ENCODE measurements around the gene NUAK1.

The NUAK1 gene

DNA sequence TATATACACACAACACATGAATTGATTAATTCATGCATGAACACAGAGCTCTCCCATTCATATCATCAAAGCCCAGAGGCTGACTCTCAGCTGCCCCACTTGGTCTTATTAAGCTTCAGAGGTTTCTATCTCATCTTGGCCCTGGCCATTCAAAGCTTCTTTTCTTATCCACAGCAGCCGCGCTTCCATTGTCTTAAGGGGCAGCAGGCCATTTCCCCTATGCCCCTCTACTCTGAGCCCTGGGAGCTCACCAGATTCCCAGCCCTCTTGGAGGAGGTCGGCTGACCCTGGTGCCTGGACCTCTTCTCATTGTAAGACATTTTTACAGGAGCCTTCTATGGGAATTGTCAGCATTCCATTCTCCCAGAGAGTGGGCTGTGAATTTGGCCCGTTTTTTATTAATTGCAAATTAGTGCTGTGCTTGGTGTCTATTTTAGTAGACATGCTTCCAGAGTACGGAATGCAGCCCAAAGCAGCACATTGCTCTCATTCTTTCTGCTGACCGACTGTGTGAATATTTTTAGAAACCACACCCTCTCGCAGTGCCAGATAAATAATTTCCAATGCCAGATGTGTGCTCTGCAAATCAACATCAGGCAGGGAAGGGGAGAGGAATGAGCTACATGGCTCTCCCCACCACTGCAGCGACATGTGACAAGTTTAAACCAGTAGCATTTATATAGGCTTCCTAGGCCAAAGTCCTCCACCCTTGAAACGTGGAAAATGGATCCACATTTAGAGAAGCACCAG is 58.5 kb downstream of the NUAK1 start:
- no peak for DNase-seq

DNA sequence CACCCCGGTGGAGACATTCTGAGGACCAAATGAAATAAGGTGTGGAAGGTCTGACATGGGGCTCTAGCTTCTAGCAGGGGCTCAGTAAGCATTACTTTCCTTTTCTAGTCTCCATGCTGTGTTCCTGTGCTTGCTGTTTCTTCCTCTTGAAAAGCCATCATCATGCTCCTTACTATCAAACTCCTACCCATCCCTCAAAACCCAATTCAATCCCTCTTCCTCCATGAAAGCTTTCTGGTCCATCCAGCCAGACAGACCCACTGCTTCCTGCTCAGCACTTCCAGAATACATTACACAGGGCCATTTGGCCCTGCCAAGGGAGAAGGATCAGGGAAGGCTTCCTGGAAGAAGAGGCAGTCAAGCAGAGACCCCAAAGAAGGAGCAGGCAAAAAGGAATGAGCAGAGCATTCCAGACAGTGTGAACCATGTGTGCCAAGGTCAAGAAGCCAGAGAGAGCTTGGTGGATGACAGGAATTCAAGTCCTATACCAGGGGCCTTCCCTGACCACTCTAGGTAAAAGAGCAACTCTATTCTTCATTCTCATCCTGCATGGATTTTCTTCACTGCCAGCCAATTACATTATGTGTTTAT is 59.5 kb downstream of the NUAK1 start:
- DNase-seq: no peak

- no peak for DNase-seq
Measured at GRCh38 chr12:106078358-106079010, 60.3 kb downstream of the NUAK1 start.

GRCh38 chr12:106074706-106075392 is 63.9 kb downstream of the NUAK1 start:
- DNase-seq: no peak

DNA sequence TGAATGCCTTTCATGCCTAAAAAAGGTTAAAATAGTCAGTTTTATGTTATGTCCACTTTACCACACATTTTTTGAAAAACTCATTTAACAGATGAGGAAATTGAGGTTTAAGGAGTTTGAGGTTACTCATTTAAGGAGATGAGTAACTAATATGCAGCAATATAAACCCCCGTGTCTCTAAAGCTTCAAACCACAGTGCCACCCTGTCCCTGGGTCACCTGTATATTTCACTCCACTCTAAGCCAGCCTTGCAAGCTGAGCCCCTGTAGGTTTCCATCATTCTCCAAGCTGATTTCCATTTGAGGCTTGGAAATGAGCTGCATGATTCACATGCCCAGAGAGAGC is 64.4 kb downstream of the NUAK1 start:
- DNase-seq: no peak

GRCh38 chr12:106073179-106073578 is 65.6 kb downstream of the NUAK1 start:
- DNase-seq: no peak

- DNase-seq: no peak
Measured at GRCh38 chr12:106072751-106073150, 66.0 kb downstream of the NUAK1 start.

DNA sequence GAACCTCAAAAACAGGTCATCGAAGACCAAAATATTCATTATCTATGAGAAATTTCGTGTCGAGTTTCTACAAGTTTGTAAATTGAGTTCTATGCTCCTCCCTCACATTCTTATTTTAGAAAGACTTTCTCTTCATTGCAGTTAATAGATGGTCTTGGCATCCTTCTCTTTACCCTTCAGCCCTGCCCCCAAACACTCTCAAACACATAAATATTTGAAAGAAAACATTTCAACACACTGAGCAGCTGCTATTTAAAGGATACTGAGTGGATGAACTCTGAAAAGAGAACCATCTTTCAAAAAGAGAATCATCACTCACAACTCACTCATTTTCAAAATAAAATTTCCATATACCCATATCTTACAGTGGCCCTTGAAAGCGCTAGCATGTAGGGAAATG is 67.1 kb downstream of the NUAK1 start:
- DNase-seq: no peak

- DNase-seq: no peak
Measured at GRCh38 chr12:106070611-106071010, 68.1 kb downstream of the NUAK1 start.

DNA sequence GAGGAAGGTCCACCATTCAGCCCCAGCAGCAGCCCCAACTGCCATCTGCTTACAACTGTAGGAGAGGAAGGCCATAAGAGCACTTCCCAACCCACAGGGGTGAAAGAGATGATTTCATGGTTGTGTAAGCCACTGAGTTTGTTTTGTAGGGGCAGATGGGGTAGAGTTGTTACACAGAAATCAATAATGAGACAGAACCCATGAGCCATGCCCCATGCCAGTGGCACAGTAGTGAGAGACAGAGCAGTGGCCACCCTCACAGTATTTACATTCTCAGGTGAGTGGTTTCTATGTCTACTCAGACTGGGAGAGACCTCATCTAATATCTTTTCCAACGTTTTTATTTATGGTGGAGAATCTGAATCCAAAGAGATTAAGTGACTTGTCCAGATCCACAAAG is 68.6 kb downstream of the NUAK1 start:
- DNase-seq: no peak

DNA sequence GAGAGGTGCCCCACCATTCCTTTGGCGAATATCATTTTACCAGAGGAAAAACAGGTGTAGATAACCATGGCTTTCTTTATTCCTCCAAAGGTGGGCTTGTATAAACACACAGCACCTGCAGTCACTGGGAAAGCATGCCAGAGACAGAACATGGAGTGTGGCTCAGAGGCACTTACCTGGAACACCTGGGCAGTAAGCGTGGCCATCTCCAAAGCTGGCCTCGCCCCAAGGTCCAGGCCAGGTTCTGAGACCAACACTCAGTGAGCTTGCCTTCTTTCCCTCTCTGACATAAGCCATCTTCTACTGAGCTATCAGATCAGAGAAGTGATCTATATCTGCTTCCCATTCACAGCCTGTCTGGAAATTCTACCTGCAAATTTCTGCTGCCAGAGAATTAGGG is 70.5 kb downstream of the NUAK1 start:
- no peak for DNase-seq

DNA sequence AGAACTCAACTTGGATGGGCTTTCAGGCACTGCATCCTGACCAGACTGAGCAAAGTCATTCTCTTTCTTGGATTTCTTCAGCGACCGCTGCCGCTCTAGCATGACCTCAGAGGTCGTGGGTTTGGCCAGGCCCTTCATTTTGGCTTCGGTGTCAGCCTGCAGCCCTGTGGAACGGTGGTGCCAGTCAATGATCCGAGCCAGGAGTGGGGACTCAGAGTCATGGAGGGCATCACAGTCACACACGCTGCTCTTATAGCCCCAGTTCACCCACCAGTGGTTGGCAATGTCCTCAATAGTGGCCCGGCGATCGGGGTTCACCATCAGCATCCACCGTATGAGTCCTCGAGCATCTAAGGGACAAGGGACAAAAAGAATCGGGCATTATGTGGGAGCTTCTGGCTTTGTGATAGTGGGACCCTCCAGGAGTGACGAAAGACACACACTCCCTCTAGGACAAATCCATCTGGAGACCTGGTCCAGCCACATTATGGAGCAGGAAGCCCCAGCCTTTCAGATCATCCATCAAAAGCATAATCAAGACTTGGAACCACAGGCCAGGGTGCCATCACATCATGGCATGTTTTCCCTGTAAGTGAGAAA is 71.0 kb downstream of the NUAK1 start:
- DNase-seq: no peak

DNA sequence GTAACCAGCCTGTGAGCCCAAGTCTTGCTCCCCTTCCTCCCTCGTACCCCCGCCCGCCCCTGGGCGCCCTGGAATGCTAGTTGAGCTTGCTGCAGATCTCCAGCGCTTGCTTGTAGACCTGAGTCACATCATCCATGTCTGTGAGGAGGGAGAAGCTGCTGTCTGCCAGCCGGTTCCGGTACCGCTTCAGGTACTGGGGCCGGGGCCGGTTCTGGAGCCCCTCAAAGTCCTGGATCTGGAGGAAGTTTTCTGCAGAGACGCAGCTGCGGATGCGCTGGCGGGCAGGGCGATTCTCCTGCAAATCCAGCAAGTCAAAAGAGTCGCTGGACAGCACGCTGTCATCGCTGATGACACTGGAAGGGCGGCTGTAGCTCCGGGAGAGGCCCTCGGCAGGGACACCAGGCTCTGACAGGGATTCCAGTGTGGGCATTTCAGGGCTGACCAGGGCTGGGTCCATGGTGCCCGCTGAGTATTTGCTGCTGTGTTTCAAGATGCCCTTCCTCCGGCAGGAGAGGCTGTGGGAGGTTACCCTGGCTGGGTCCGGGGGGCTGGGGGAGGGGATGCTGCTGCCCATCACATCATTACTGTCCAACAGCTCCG is 71.9 kb downstream of the NUAK1 start:
- DNase-seq: no peak

DNA sequence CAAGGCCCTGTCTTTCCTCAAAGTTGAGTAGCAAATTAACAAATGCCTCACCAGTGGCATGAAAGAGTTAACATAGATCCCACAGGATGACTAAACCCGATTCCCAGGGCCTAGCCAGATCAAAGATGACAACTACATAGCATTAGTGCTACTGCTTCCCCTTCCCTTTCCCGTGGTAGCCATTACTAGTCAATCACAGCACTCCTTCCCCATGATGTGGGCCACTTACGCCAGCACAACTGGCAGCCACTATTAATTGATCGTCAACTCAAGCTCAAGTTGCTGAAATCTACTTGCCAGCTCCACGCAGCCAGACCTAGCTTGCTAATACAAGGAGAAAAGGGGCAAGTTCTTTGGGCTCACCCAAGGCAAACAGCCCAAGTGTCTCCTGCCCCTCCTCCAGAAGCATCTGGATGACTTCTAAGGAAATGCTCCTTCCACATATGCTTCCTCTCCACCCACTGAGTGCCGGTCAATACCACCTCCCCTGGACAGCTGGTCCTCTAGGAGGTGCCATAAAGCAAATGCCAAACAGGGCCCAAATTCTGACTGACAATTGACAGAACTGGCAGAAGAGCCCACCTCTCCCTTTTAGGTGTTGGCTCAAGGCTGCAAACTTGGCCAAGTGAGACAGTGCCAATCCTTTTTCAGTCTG is 72.6 kb downstream of the NUAK1 start:
- DNase-seq: no peak

- DNase-seq: no peak
Measured at GRCh38 chr12:106065506-106065905, 73.2 kb downstream of the NUAK1 start.

DNA sequence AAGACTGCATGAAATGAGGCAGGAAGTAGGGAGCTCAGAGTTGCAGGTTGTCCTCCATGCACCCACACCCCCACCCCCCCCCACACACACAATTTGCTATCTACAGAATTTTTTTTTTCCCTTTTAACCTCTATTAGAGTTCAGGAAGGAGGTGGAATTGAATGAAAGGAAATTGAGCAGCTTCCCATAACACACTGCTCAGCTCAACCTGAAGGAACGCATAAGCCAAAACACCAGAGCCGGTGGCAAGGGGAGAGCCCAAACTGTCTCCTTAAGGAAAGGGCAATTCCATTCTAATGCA is 74.1 kb downstream of the NUAK1 start:
- DNase-seq: no peak

- no peak for DNase-seq
Measured at GRCh38 chr12:106063826-106064720, 74.7 kb downstream of the NUAK1 start.

DNA sequence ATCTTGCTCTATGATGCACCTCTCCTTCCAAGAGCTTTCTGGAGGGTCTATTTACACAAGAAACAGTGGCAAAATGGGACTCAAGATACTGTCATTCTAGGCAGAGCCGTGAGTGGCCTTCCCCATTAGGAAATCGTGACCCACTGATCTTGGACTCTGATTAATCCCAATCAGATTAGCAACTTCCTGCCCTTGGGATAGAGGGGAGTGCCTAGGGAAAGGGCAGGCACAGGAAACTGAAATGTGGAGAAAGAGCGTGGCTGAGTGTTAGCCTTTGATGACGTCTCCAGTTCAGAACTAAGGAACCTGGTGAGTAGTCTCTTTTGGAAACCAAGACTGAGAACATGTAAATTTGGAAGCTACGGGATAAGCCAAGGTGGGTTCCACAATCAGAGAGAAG is 76.1 kb downstream of the NUAK1 start:
- DNase-seq: no peak

GRCh38 chr12:106058256-106059182 is 80.2 kb downstream of the NUAK1 start:
- DNase-seq: no peak

- no peak for DNase-seq
Measured at GRCh38 chr12:106054049-106054448, 84.7 kb downstream of the NUAK1 start.
